HL-60 (cell line): ENCODE results near the gene KCNG2.

Experiments used
- TF ChIP-seq, protein P1 (sequence below): IDR thresholded peaks from one replicate; pipeline ENCODE4 v1.5.1; 2011; ENCODE audit warnings: low read length, control low read depth, inconsistent platforms; ENCODE audit not compliant: insufficient read depth
- TF ChIP-seq, protein P2 (sequence below): IDR thresholded peaks from 2 replicates; pipeline ENCODE4 v1.6.1; 2012; ENCODE audit warnings: low read depth; ENCODE audit not compliant: insufficient replicate concordance

DNA sequence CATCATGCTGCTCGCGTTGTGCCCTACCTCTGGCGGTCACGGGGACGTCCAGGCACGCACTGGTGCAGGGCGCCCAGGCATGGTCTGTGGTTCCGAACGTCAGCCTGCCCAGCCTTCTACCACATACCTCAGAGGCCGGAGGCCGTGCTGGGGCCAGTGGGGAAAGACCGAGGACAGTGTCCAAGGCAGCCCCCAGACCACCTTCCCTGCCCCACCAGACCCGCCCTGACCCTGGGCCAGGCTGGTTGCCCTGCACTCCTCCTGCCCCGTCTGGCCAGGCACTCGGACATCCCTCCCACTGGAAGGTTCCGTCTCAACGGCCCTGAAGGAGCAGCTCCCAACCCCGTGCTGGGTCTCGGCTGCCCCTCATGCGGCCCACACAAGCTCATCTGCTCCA is 120.9 kb downstream of the KCNG2 start:
- TF ChIP-seq, protein P1, sequence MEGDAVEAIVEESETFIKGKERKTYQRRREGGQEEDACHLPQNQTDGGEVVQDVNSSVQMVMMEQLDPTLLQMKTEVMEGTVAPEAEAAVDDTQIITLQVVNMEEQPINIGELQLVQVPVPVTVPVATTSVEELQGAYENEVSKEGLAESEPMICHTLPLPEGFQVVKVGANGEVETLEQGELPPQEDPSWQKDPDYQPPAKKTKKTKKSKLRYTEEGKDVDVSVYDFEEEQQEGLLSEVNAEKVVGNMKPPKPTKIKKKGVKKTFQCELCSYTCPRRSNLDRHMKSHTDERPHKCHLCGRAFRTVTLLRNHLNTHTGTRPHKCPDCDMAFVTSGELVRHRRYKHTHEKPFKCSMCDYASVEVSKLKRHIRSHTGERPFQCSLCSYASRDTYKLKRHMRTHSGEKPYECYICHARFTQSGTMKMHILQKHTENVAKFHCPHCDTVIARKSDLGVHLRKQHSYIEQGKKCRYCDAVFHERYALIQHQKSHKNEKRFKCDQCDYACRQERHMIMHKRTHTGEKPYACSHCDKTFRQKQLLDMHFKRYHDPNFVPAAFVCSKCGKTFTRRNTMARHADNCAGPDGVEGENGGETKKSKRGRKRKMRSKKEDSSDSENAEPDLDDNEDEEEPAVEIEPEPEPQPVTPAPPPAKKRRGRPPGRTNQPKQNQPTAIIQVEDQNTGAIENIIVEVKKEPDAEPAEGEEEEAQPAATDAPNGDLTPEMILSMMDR: no peak
- TF ChIP-seq, protein P2, sequence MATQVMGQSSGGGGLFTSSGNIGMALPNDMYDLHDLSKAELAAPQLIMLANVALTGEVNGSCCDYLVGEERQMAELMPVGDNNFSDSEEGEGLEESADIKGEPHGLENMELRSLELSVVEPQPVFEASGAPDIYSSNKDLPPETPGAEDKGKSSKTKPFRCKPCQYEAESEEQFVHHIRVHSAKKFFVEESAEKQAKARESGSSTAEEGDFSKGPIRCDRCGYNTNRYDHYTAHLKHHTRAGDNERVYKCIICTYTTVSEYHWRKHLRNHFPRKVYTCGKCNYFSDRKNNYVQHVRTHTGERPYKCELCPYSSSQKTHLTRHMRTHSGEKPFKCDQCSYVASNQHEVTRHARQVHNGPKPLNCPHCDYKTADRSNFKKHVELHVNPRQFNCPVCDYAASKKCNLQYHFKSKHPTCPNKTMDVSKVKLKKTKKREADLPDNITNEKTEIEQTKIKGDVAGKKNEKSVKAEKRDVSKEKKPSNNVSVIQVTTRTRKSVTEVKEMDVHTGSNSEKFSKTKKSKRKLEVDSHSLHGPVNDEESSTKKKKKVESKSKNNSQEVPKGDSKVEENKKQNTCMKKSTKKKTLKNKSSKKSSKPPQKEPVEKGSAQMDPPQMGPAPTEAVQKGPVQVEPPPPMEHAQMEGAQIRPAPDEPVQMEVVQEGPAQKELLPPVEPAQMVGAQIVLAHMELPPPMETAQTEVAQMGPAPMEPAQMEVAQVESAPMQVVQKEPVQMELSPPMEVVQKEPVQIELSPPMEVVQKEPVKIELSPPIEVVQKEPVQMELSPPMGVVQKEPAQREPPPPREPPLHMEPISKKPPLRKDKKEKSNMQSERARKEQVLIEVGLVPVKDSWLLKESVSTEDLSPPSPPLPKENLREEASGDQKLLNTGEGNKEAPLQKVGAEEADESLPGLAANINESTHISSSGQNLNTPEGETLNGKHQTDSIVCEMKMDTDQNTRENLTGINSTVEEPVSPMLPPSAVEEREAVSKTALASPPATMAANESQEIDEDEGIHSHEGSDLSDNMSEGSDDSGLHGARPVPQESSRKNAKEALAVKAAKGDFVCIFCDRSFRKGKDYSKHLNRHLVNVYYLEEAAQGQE: no peak
